Measurements from ENCODE around the gene GRIK3.

GRCh38 chr1:36956570-36956969, 77.7 kb downstream of the GRIK3 start:
- TF ChIP-seq POLR2A (IDR thresholded peaks at IDR 0.05; ENCODE audit: low read depth, low read length) = no peak
- no peak for TF ChIP-seq POLR2AphosphoS5 (IDR thresholded peaks at IDR 0.05; ENCODE audit: low read depth, low read length)
- TF ChIP-seq TAF1 (IDR thresholded peaks at IDR 0.05; ENCODE audit: borderline replicate concordance, low read depth, low read length) = no peak

Measured in GM12892 (cell line).